Hippocampal formation (tissue), 2 donors: ENCODE results near the gene EEPD1.
A peak's percentile ranks its signal among the peaks of the same experiment; 100 is the strongest.

Experiments used
- DNase-seq, 2 donors: peaks; one replicate each; lab custom pipeline; 2025; lab: John Stamatoyannopoulos, UW

The EEPD1 gene

DNA sequence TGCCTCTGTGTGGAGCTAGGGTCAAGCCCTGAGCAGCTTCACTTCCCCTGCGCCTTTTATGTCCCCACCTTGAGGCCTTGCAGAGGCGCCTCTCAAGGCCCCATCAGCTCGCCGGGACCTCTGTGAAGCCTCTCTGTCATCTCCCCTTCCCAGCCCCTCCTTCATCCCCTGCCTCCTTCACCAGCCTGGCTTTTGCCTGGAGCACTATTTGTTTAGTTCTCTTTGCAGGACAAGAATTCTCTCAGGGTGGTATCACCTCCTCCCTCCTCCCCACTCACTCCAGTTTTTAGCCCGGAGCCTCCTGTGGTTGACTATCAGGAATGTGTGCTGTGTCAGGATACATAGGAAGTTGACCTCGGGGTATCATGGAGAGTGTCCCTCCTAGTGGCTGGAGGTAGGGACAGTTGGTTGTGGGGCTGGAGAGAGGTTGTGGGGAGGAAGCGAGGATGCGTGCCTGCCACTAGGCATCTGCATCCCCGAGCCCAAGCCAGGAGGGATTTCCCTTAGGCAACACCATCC, 146.8 kb downstream of the EEPD1 start:
- DNase-seq = no peak

DNA sequence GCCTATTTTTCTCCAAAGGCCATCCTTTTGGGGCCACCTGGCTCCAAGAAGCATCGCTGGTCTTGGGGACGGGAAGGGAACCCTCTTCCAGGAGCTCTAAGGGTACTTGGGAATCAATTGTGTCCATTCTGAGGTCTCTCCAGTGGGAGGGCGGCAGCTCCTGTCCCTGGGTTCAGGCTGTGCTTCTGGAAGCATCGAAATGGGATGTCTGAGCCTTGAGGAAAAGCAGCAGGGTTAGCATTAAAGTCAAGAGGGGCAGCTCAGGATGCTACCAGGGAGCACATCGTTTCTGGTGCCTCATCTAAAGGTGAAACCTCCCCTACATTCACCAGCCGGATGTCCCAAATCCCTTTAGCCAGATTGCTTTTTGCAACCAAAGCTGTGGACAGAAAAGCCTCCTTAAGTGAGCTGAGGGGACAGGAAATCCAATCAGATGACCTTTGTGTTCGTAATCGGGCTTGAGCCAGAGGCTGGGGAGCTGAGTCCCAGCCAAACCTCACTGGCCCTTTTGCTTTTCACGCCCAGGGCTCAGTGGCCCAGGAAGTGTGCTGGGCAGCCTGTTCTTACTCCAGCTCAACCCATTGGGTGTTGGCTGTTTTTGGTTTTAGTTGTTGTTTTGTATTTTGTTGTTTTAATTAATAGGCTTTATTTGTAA, 147.8 kb downstream of the EEPD1 start:
- DNase-seq = no peak

DNA sequence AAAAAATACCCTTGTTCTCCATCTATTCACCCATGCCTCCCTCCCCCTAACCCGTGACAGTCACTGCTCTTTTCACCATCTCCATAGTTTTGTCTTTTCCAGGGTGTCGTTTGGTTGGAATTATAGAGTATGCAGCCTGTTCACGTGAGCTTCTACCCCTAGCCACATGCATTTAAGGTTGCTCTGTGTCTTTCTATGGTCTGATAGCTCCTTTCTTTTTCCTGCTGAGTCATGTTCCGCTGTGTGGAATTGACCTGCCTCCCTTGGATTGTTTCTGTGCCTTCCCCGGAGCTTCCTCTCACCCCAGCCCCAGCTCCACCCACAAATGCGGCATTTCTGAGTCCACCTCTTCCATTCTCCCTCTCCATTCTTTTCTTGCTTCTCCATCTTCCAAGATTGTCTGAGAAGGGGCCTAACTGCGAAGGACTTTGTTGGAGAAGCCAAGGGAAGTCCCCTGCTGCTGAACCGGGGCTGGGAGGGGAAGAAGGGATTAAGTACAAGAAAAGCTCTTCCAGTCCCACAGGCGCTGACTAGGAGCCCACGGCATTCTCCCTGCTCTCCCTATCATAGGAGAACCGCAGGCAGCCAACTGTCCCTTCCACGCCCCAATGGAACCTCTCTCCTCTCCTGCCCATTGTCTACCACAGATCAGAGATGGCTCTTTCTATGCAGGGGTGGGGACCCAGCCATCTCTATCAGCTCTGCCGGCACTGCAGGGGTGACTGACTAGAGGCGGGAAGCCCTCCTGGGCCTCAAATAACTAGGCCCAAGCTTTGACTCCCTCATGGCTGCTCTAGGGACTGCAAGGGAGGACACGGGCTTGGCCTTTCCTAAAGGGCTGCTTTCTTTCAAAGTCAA, 149.1 kb downstream of the EEPD1 start:
- DNase-seq = no peak

DNA sequence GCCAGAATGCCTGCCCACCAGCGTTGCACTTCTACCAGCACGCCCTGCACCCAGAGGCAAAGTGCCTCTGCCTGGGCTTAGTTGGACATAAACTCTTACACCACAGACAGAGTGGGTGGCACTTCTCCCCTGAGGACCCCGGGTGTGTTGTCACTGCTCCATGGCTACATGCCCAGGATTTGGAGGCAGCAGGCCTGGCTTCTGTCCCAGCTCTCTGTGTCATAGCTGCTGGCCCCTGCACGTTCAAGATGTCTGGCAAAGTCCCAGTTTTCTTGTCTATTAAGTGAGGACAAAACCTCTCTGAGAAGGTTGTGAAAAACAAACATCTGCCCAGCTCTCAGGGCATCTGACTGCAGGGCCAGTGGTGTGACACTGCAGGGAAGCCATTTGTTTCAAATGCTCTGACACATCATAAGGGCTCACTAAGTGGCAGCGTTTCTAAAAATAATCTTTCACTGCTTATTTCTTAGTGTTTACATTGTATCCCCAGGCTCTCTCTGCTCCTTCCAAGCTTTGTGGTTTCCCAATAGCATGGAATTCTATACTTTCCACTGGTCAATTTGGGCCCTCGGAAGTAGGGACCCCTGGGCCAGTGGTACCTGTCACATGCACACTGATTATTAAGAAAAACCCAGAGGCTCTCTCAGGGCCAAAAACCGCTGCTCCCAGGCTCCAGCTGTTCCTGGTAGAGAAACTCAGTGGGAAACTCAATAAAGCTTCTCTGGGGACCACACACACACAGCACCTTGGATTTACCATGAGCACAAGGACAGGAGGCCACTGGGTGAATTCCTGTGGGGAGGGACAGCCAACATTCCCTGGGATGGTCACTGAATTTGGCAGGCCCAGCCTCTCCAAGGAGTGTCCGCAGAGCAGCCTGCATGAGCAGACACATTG, 150.4 kb downstream of the EEPD1 start:
- DNase-seq = peak; percentile 49 to 77

DNA sequence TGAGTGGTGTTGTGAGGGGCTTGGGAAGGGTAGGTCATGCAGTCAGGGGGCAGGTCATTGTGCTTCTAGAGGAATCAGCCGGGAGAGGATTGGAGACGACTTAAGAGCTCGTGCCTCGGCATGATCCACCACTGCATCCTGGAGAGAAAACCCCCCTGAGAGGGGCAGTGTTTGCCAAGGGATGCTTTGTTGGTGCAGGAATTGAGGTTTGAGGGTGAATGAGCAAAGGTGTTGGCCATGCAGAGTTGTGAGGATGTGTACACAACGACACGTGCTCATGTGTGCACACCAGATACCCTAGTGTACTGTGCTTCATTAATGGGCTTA, 151.0 kb downstream of the EEPD1 start:
- no peak for DNase-seq

DNA sequence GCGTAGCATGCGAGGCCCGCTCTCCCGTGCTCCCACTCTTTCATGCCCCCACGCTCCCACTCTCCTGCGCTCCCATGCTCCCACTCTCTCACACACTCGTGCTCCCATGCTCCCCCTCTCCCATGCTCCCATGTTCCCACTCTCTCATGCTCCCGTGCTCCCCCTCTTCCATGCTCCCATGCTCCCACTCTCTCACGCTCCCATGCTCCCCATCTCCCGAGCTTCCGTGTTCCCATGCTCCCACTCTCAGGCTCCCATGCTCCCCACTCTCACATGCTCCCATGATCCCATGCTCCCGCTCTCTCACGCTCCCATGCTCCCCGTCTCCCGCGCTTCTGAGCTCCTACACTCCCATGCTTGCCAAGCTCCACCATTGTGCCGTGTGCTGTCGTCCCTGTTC, 152.2 kb downstream of the EEPD1 start:
- DNase-seq = no peak

DNA sequence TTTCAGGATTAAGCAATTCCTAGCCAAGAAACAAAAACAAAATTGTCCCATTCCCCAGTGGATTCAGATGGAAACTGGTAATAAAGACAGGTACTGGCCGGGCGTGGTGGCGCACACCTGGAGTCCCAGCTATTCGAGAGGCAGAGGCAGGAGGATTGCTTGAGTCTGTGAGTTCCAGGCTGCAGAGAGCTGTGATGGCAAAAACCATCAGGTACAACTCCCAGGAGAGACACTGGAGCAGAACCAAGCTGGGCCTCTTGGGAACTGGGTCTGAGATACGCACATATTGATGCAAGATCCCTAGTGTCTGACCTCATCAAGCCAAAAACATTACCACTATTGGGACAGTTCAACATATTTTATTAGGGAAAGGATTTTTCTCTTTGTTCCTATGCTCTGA, 152.6 kb downstream of the EEPD1 start:
- no peak for DNase-seq

DNA sequence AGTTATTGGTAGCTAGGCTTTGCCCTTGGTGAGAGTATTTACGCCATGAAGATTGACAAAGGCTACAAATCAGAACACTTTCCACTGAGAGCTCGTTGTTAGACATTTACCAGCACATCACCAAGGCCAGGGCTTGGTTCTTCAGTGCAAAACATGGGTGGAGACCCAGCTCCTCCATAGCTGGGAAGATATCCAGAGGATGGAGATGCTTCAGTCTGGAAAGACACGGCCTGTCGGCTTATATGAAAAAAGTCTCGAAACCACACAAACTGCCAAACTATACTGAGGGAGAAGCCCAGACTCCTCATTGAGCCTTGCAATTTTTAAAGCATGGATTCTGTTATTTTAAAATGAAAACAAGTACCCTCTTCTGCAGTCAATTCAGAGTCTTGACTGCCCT, 153.2 kb downstream of the EEPD1 start:
- DNase-seq = no peak

DNA sequence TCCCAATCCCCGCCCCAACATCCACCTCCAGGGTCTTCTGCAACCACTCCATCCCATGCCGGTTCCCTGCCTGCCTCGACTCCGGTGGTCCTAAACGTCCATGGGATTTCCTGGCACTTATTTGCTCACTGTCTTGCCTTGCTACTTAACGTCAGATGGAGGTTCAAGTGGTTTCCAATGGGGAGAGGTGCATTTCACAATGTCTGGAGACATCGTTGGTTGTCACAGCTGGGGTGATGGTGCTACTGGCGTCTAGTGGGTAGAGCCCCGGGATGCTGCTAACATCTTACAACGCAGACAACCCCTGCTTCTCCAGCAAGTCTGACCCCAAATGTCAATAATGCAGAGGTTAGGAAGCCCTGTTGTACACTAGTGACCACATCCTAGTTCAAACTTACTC, 153.7 kb downstream of the EEPD1 start:
- DNase-seq = no peak

DNA sequence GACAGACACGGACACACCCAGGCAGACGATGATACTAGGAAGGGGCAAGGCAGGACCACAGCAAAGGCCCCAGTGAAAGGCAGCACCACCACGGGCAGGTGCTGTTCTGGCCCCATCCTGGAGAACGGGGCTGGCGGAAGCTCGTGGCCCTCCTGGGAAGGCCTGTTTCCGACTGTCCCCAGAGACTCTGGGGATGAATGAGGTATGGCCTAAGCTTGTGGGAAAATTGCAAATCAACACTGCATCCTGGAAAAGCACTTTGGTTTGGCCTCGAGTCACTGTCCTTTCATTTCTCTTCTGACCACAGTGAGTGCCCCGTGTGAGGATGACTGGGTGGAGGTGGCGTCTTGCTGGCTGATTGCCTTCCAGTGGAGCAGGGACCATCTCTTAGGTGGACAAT, 155.0 kb downstream of the EEPD1 start:
- no peak for DNase-seq

DNA sequence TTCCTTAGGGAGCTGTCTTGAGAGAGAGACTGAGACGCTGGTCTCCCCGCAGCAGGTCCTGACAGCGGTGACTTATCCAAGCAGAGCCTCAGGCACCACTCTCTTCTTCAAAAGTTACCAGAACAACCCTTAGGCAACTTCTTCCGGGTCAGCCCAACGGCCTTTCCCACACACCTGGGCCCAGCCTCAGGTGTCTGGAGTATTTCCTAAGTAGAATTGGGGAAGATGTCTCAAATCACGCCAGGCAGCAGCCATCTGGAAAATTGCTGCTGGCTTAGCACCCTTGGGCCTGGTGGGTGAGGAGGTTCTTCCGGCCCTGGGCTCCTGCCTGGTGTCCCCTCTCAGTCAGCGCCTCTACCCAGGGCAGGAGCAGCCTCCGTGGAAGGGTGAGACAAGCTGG, 156.2 kb downstream of the EEPD1 start:
- DNase-seq = no peak

DNA sequence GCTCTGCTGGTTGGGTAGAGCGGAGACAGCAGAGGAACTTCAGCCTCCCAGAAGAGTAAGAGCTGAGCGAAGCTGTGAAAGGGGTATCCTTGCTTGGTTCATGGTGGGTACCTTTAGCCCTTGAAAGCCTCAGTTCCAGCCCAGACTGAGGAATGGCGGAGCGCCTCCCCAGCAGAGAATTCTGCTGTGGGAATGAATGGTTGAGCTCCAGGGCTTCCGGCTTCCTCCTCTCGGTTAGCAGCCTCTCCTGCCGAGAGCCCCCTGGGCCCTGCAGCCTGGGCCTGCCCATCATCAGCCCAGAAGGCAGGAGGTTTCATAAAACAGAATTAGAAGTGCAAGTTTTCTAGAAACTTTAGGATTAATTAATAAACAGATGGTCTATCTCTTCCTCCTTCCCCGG, 156.7 kb downstream of the EEPD1 start:
- no peak for DNase-seq

DNA sequence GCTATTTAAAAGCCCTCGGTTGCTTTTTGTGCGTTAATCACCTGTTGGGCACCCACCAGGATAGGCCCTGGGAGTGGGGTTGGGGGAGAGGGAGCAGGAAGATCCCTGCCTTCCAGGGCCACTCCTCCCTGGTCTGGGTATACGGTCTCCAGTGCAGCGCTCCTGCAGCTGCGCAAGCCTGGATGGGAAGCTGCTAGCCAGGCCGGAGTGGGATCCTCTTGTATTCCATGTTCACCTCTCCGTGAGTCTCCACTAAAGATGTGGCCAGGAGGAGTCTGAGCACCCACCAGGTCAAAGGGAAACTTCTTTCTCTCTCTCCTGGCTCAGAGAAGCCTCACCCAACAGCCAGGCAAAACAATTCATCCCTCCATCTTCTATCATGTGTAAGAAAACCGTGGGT, 157.8 kb downstream of the EEPD1 start:
- no peak for DNase-seq

DNA sequence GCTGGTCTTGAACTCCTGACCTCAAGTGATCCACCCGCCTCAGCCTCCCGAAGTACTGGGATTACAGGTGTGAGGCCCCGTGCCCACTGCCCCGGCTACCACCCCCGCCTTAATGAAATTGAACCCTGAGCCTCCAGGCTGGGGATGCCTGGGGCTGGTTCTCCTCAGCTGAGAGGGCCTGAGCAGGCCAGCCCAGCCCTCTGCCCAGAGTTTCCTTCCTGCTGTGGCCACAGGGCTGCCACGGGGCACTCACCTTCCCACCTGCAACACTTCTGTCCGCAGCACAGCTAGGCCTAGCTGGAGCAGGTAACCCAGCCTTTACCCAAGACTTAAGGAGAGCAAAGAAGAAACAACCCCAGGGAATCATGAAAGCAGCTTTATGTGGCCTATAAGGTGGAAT, 158.5 kb downstream of the EEPD1 start:
- DNase-seq = no peak

DNA sequence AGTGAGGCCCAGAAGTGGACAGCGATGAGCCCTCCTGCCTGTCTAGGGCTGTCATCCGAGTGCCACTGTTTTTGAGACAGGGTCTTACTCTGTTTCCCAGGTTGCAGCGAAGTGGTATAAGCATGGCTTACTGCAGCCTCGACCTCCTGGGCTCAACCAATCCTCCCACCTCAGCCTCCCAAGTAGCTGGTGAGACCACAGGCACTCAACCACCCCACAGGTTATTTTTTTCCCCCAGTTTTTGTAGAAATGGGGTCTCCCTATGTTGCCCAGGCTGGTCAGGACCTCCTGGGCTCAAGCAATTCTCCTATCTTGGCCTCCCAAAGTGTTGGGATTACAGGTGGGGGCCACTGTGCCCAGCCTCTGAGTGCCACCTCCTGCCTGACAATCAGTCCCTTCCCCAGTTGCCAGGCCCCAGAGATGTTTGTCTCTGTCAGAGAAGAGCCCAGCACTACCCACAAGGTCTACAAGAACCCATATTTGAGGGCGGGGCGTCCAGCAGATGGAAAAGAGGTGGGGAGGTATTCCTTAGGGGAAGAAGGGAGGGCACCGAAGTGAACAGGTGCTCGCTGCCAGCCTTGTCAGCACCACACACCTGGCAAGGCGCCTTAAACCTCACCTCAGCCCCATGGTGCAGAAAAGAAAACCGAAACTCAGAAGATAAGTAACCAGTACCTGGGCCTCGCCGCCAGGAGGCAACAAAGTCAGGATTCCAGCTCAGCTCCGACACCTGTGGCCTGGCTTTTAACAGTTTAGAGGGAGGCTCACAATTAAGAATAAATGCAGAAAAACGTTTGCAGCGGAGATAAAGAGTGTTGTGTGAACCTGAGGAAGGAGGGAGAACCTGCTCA, 159.2 kb downstream of the EEPD1 start:
- DNase-seq = no peak

DNA sequence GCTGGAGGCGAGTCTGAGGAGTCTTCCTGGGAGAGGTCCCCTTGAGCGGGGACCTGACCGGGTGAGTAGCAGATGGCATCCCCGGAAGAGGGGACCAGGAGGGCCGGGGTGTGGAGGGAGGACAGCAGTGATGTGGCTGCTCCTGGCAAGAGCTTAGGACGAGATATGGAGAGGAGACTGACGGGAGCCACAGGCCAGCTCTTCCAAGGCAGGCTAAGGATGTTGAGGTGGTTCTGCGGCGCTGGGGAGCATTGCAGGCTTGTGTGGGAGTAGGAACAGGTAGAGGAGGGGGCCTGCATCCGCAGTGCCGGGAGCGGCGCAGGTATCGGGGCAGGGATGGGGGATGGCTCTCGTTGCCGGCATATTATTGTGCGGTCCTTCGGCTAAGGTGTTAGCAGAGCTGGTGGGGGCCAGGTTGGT, 159.9 kb downstream of the EEPD1 start:
- no peak for DNase-seq

DNA sequence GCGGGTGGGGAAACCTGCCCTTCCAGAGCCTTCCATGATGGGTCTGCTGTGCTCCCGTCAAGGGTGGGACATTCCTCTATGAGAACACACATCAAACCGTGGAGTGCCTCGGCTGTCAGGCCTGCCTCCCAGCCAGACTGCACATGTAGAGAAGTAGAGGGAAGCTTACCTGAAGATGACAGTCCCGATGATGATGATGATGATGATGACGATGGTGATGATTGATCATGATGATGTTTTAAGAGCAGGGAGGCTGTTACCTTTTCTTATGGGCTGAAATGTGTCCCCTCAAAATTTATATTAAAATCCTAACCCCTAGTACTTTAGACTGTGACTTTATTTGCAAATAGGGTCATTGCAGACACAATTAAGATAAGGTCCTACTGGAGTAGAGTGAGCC, 160.6 kb downstream of the EEPD1 start:
- no peak for DNase-seq

DNA sequence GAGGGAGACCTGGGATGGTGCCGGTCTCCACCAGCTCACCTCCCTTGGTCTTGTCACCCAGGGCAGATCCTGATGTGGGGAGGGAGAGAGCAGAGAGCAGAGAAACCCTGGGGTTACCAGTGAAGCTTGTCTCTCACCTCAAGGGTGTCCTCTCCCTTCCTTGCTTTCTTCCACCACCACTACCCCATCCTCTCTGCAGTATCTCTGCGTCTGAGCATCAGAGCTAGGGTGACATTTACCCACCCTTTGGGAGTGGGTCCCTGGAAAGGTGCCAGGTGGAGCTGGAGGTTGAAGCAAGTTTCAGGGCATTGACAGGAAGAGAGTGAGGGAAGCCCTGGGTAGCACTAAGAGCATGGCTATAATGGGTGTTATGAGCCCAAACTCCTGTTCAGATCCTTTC, 161.4 kb downstream of the EEPD1 start:
- DNase-seq = no peak

DNA sequence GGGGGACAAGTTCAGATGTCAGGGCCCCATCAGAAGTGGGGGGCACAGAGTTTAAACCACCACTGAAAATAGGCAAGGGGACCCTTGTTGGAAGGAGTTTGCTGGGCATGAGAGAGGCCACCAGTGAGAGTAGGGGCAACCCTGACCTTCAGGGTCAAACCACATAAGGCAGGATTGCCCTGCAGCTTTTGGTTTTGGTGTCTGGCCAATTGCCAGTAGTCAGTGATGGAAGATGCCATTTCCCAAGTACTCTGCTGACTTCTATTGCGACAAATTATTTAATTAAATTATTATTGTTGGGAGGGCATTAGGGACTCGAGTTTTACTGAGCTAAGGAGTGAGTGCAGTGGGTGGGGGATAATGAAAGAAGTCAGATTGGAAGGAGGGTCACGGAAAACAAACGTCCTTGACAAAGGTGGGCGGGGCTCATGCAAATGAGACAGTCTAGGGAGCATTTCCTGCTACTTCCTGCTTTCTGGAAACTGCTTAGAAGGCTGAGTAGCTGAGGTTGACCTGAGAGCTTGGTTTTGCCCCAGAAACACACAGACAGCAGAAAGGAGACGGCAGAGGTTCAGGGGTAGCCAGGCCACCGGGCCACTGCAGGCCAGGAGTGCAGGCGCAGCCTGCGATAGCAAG, 162.4 kb downstream of the EEPD1 start:
- no peak for DNase-seq

DNA sequence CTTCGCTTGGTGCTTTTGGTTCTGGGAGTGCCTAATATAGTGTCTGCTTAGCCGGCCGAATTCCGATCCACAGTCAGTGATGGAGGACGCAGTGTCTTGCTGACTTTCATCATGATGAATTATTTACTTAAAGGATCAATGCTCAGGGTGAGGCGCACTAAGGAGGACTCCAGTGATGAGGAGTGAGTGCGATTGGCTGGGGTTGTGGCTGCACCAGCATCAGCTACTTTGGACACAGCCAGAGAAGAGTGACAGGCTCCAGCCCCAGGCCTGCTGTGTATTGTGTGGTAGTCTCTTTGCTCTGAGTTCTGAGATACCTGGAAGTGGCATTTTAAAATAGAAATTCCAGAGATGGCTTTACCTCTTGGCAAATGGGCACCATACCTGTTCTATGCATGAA, 163.3 kb downstream of the EEPD1 start:
- no peak for DNase-seq

DNA sequence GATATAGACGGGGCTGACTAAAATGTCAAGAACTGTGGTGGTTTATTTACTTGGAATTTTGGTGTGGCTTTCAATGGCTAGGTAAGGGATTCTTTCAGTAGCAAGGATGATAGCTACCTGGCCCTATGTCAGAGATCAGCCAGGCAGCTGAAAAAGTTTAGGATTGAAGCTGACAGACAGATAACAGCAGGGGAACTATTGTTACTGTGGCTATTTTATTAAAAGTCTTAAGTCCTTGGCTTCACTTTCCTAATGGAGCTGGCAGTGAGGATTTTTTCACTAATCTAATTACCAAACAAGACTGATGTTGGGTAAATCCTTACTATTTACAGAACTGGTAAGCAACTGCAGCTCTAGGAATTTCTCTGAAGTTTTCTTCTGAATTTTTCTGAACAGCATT, 164.2 kb downstream of the EEPD1 start:
- no peak for DNase-seq
